ENCODE measurements around the gene NXPH1. TPM values are rescaled to one million over a fixed set of nuclear protein-coding genes. Genes with fewer than 3 reads are reported as not detected.

The NXPH1 gene
- total RNA-seq, 3 donors from 2014 or later: 0.29 TPM; not detected in 2

DNA sequence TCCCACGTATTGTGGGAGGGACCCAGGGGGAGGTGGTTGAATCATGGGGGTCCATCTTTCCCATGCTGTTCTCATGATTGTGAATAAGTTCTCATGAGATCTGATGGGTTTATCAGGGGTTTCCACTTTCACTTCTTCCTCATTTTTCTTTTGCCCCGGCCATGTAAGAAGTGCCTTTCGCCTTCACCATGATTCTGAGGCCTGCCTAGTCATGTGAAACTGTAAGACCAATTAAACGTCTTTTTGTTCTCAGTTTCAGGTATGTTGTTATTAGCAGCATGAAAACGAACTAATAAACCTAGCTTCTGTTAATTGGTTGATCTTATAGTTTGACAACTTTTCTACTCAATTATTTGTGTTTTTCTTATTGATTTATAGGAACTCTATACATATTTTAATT lies 206.3 kb downstream of the NXPH1 start:
- H3K27me3 ChIP-seq: no peaks in the 10 kb centered on the region
- no peak overlapping the region for H3K4me3 ChIP-seq
- TF ChIP-seq POLR2A (IDR thresholded peaks at IDR 0.05) (no peak), POLR2AphosphoS5 (IDR thresholded peaks at IDR 0.05) (no peak)
- TF ChIP-seq, protein P1, sequence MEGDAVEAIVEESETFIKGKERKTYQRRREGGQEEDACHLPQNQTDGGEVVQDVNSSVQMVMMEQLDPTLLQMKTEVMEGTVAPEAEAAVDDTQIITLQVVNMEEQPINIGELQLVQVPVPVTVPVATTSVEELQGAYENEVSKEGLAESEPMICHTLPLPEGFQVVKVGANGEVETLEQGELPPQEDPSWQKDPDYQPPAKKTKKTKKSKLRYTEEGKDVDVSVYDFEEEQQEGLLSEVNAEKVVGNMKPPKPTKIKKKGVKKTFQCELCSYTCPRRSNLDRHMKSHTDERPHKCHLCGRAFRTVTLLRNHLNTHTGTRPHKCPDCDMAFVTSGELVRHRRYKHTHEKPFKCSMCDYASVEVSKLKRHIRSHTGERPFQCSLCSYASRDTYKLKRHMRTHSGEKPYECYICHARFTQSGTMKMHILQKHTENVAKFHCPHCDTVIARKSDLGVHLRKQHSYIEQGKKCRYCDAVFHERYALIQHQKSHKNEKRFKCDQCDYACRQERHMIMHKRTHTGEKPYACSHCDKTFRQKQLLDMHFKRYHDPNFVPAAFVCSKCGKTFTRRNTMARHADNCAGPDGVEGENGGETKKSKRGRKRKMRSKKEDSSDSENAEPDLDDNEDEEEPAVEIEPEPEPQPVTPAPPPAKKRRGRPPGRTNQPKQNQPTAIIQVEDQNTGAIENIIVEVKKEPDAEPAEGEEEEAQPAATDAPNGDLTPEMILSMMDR (IDR thresholded peaks at IDR 0.05): no peak
- no peaks in the 10 kb centered on the region for H3K9me3 ChIP-seq
- H3K27ac ChIP-seq: no peak overlapping the region
- intact Hi-C loops (cut with DNase I; ENCODE audit: low total_unique reads): no loop called here
- H3K36me3 ChIP-seq: no peaks in the 10 kb centered on the region
- DNase-seq (ENCODE audit: low spot score in 2 of 2): no peak
- no peaks in the 10 kb centered on the region for H3K4me1 ChIP-seq

DNA sequence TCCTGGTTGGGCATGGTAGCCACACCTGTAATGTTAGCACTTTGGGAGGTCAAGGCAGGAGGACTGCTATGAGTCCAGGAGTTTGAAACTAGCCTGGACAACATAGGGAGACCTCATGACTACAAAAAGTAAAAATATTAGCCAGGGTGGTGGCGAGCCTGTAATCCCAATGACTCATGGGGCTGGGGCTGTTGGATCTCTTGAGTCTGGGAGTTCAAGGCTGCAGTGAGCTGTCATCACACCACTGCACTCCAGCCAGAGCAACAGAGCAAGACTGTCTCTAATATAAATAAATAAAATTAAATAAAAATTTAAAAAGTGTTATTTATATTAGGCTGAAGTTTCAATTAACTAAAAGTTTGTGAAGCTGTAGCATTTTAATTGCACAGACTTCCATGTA lies 207.3 kb downstream of the NXPH1 start:
- Histone ChIP-seq H3K4me1 (no peaks in the 10 kb centered on the region), H3K36me3 (no peaks in the 10 kb centered on the region), H3K9me3 (no peaks in the 10 kb centered on the region), H3K4me3 (no peak overlapping the region), H3K27me3 (no peaks in the 10 kb centered on the region), H3K27ac (no peak overlapping the region)
- no peak for DNase-seq (ENCODE audit: low spot score in 2 of 2)
- intact Hi-C loops (cut with DNase I; ENCODE audit: low total_unique reads): no loop called here
- TF ChIP-seq, protein P1 (IDR thresholded peaks at IDR 0.05): no peak
- no peak for TF ChIP-seq POLR2A (IDR thresholded peaks at IDR 0.05)
- no peak for TF ChIP-seq POLR2AphosphoS5 (IDR thresholded peaks at IDR 0.05)

- H3K4me1 ChIP-seq: no peaks in the 10 kb centered on the region
- no peak for DNase-seq (ENCODE audit: low spot score in 2 of 2)
- intact Hi-C loops (cut with DNase I; ENCODE audit: low total_unique reads): no loop called here
- no peak overlapping the region for H3K27ac ChIP-seq
- no peak overlapping the region for H3K4me3 ChIP-seq
- H3K36me3 ChIP-seq: no peaks in the 10 kb centered on the region
- H3K27me3 ChIP-seq: no peaks in the 10 kb centered on the region
- TF ChIP-seq POLR2A (IDR thresholded peaks at IDR 0.05) (no peak), POLR2AphosphoS5 (IDR thresholded peaks at IDR 0.05) (no peak)
- TF ChIP-seq, protein P1 (IDR thresholded peaks at IDR 0.05): no peak
- peaks cover 0 to 11% of the 10 kb centered on the region in 2 donors for H3K9me3 ChIP-seq
Observed at GRCh38 chr7:8668627-8669500, 235.5 kb downstream of the NXPH1 start.

- intact Hi-C loops (cut with DNase I; ENCODE audit: low total_unique reads): no loop called here
Observed at GRCh38 chr7:8669501-8669851, 236.1 kb downstream of the NXPH1 start.

DNA sequence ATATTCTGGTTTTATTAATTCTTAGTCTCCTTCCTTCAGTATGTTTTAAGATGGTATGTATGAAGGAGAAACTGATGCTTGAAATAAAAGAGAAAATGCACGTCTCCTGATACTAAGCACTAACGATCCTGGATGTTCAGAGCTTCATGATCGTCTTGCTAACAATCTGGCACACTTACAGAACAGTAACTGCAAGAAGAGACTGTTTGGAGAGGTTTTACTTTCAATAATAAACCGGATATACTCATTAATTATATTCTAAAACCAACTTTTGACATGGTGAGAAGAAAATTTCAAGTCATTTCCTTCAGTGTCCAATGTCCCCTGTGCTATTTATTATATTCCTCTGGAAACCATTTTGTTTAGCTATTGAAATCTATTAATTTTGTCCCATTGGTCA lies 251.0 kb downstream of the NXPH1 start:
- DNase-seq (ENCODE audit: low spot score in 2 of 2): no peak
- TF ChIP-seq, protein P1 (IDR thresholded peaks at IDR 0.05): no peak
- TF ChIP-seq POLR2A (IDR thresholded peaks at IDR 0.05) (no peak), POLR2AphosphoS5 (IDR thresholded peaks at IDR 0.05) (no peak)
- Histone ChIP-seq H3K27ac (no peak overlapping the region), H3K27me3 (no peaks in the 10 kb centered on the region), H3K36me3 (no peaks in the 10 kb centered on the region), H3K9me3 (no peaks in the 10 kb centered on the region), H3K4me3 (no peak overlapping the region), H3K4me1 (no peaks in the 10 kb centered on the region)
- intact Hi-C loops (cut with DNase I; ENCODE audit: low total_unique reads): no loop called here

More at GRCh38 chr7:8669501-8669851, 236.1 kb downstream of the NXPH1 start:
- Histone ChIP-seq H3K27me3 (no peaks in the 10 kb centered on the region), H3K4me1 (no peaks in the 10 kb centered on the region), H3K36me3 (no peaks in the 10 kb centered on the region), H3K9me3 (peaks cover 0 to 11% of the 10 kb centered on the region in 2 donors), H3K27ac (no peak overlapping the region), H3K4me3 (no peak overlapping the region)
- TF ChIP-seq POLR2A (IDR thresholded peaks at IDR 0.05) (no peak), POLR2AphosphoS5 (IDR thresholded peaks at IDR 0.05) (no peak)
- TF ChIP-seq, protein P1 (IDR thresholded peaks at IDR 0.05): no peak
- no peak for DNase-seq (ENCODE audit: low spot score in 2 of 2)
